Activated CD4-positive, alpha-beta T cell treated with anti-CD3 and anti-CD28 coated beads, Interleukin-2, amount 50 U/mL, for 1 hour (primary cell): ENCODE results near the gene ANKRD40CL.
"Not testable (repeated sequence)": the region's sequence is repeated elsewhere in the genome, so short reads cannot be mapped to it uniquely, and the experiment has no call there.

ENCODE experiments used
- DNase-seq: peaks from one replicate; pipeline ENCODE4 v3.0.0-alpha.2; 2020

The ANKRD40CL gene

GRCh38 chr17:50767446-50767845 lies at the start of gene ANKRD40CL:
TSS of gene ANKRD40CL (minus strand) at chr17:50767518. CDS start at chr17:50766913, 605 bp downstream.
- DNase-seq = no peak

GRCh38 chr17:50816271-50816670 lies 49.0 kb upstream of the ANKRD40CL start:
- no peak for DNase-seq

GRCh38 chr17:50815400-50815799 lies 48.1 kb upstream of the ANKRD40CL start:
- DNase-seq = no peak

GRCh38 chr17:50813583-50813982 lies 46.3 kb upstream of the ANKRD40CL start:
- DNase-seq = no peak

- no peak for DNase-seq
These were observed 41.6 kb upstream of the ANKRD40CL start for GRCh38 chr17:50808888-50809287.

- DNase-seq = no peak
These were observed 41.1 kb upstream of the ANKRD40CL start for GRCh38 chr17:50808413-50808812.

- no peak for DNase-seq
These were observed 40.4 kb upstream of the ANKRD40CL start for GRCh38 chr17:50807675-50808074.

- DNase-seq = no peak
These were observed 39.7 kb upstream of the ANKRD40CL start for GRCh38 chr17:50807009-50807408.

- DNase-seq = no peak
These were observed 38.9 kb upstream of the ANKRD40CL start for GRCh38 chr17:50806141-50806643.

GRCh38 chr17:50805486-50805885 lies 38.2 kb upstream of the ANKRD40CL start:
- DNase-seq = no peak

GRCh38 chr17:50804749-50805475 lies 37.6 kb upstream of the ANKRD40CL start:
- not testable (repeated sequence) for DNase-seq

GRCh38 chr17:50803676-50804075 lies 36.4 kb upstream of the ANKRD40CL start:
- DNase-seq = no peak

GRCh38 chr17:50802609-50803571 lies 35.6 kb upstream of the ANKRD40CL start:
- DNase-seq = no peak

- no peak for DNase-seq
These were observed 32.9 kb upstream of the ANKRD40CL start for GRCh38 chr17:50800196-50800700.

- no peak for DNase-seq
These were observed 32.3 kb upstream of the ANKRD40CL start for GRCh38 chr17:50799582-50799981.

- no peak for DNase-seq
These were observed 31.3 kb upstream of the ANKRD40CL start for GRCh38 chr17:50798424-50799288.

- no peak for DNase-seq
These were observed 30.0 kb upstream of the ANKRD40CL start for GRCh38 chr17:50797135-50797810.

- no peak for DNase-seq
These were observed 27.0 kb upstream of the ANKRD40CL start for GRCh38 chr17:50794361-50794760.

- no peak for DNase-seq
These were observed 25.7 kb upstream of the ANKRD40CL start for GRCh38 chr17:50793007-50793406.

- no peak for DNase-seq
These were observed 24.8 kb upstream of the ANKRD40CL start for GRCh38 chr17:50792132-50792531.

- DNase-seq = no peak
These were observed 23.3 kb upstream of the ANKRD40CL start for GRCh38 chr17:50790618-50791017.

- no peak for DNase-seq
These were observed 19.8 kb upstream of the ANKRD40CL start for GRCh38 chr17:50787106-50787505.
